H1 (cell line): Measurements from ENCODE around the gene TIGD1. TPM values are rescaled to one million over a fixed set of nuclear protein-coding genes. Genes with fewer than 3 reads are reported as not detected.

Experiments
- CTCF ChIA-PET: fragments of 300-600 bp; sonication (Branson Sonifier 250); formaldehyde crosslinking; loops from one replicate; lab custom pipeline; 2021; ENCODE audit not compliant: partially characterized antibody; lab: Charles Lee
- POLR2A ChIA-PET: fragments of 300-600 bp; sonication (Branson Sonifier 250); formaldehyde crosslinking; loops from one replicate; lab custom pipeline; 2021; ENCODE audit warnings: inconsistent platforms; ENCODE audit not compliant: partially characterized antibody; lab: Charles Lee
- DNase-seq, 2 experiments: peaks; one replicate each; pipeline versions ENCODE4 v3.0.0 to v3.0.0-alpha.2; 2010 to 2022; ENCODE audit warnings: low spot score in 2 of 2, low read depth in 1 of 2, mixed read lengths in 1 of 2
- FAIRE-seq: peaks from 2 replicates; lab custom pipeline; 2011; peaks lifted over from hg19 to GRCh38; lab: Jason Lieb, UNC
- H2AFZ ChIP-seq: 2 replicates; pipeline ENCODE4 v1.8.1; 2012; ENCODE audit warnings: low read length, inconsistent platforms
- H2AK5ac ChIP-seq: 2 replicates; pipeline ENCODE4 v1.6.1; 2013; ENCODE audit warnings: low read depth, low read length
- H2BK120ac ChIP-seq: replicated peaks from 2 replicates; pipeline ENCODE3; 2013; ENCODE audit warnings: low read depth, low read length, inconsistent platforms
- H2BK12ac ChIP-seq: 2 replicates; pipeline ENCODE4 v1.6.1; 2013; ENCODE audit warnings: low read depth, low read length
- H2BK15ac ChIP-seq: 2 replicates; pipeline ENCODE4 v1.6.1; 2013; ENCODE audit warnings: low read length
- H2BK20ac ChIP-seq: 2 replicates; pipeline ENCODE4 v1.6.1; 2013; ENCODE audit warnings: low read length
- H2BK5ac ChIP-seq: 2 replicates; pipeline ENCODE4 v1.6.1; 2013; ENCODE audit warnings: low read depth, low read length
- H3K14ac ChIP-seq: 2 replicates; pipeline ENCODE4 v1.6.1; 2013; ENCODE audit warnings: inconsistent platforms; ENCODE audit not compliant: insufficient read length
- H3K18ac ChIP-seq: 2 replicates; pipeline ENCODE4 v1.6.1; 2013; ENCODE audit warnings: low read length; ENCODE audit errors: extremely low read depth
- H3K23ac ChIP-seq: 2 replicates; pipeline ENCODE4 v1.6.1; 2013; ENCODE audit warnings: inconsistent platforms; ENCODE audit not compliant: insufficient read length
- H3K23me2 ChIP-seq: 2 replicates; pipeline ENCODE4 v1.6.1; 2013; ENCODE audit warnings: low read depth, low read length
- H3K27ac ChIP-seq: 2 replicates; pipeline ENCODE4 v1.6.1; 2011; ENCODE audit warnings: low read depth, low read length, inconsistent platforms
- H3K27me3 ChIP-seq, 4 experiments: replicated peaks in 1 of 4; 1 replicate in 1 of 4; 2 replicates in 3 of 4; pipeline versions ENCODE4 v1.6.1 to v1.8.1; 2011 to 2013; ENCODE audit warnings: low read length in 3 of 4, mild to moderate bottlenecking in 3 of 4, inconsistent platforms in 2 of 4, mixed read lengths in 2 of 4, moderate library complexity in 1 of 4; ENCODE audit not compliant: control insufficient read depth in 3 of 4, insufficient read depth in 3 of 4; ENCODE audit errors: extremely low read depth in 1 of 4
- H3K36me3 ChIP-seq, 4 experiments: 2 replicates each; pipeline versions ENCODE4 v1.6.1 to v1.8.1; 2011 to 2013; ENCODE audit warnings: mild to moderate bottlenecking in 4 of 4, low read length in 3 of 4, moderate library complexity in 2 of 4, control low read depth in 1 of 4, inconsistent platforms in 1 of 4; ENCODE audit not compliant: insufficient read depth in 4 of 4, control insufficient read depth in 2 of 4
- H3K4ac ChIP-seq: replicated peaks from 2 replicates; pipeline ENCODE3; 2013; ENCODE audit warnings: low read length, low read depth, mixed read lengths, inconsistent platforms; ENCODE audit not compliant: insufficient read length
- H3K4me1 ChIP-seq, 4 experiments: replicated peaks in 1 of 4; 1 replicate in 1 of 4; 2 replicates in 3 of 4; pipeline versions ENCODE4 v1.6.1 to v1.8.1; 2011 to 2013; ENCODE audit warnings: low read length in 3 of 4, inconsistent platforms in 2 of 4, mixed read lengths in 1 of 4; ENCODE audit not compliant: insufficient read depth in 4 of 4, control insufficient read depth in 3 of 4
- H3K4me2 ChIP-seq, 2 experiments: 2 replicates each; pipeline versions ENCODE4 v1.6.1 to v1.8.1; 2011 to 2013; ENCODE audit warnings: low read depth in 2 of 2, low read length in 2 of 2, control low read depth in 1 of 2, inconsistent platforms in 1 of 2, mild to moderate bottlenecking in 1 of 2; ENCODE audit not compliant: insufficient read depth in 1 of 2
- H3K4me3 ChIP-seq, 4 experiments: fragments of 200-600, 300-600 bp in 1 of 4; sonication (generic), shearing (Covaris generic), sonication (Bioruptor Twin) in 1 of 4; 2 replicates each; pipeline versions ENCODE4 v1.5.1 to v1.8.1; 2011 to 2016; ENCODE audit warnings: low read length in 4 of 4, low read depth in 3 of 4, control low read depth in 2 of 4, inconsistent platforms in 2 of 4, mild to moderate bottlenecking in 2 of 4, mixed read lengths in 1 of 4, moderate library complexity in 1 of 4; ENCODE audit not compliant: insufficient read depth in 2 of 4; ENCODE audit errors: extremely low read depth in 1 of 4
- H3K56ac ChIP-seq: replicated peaks from 2 replicates; pipeline ENCODE3; 2013; ENCODE audit warnings: low read depth, mild to moderate bottlenecking, mixed read lengths, low read length, inconsistent platforms; ENCODE audit not compliant: insufficient read length
- H3K79me1 ChIP-seq: 2 replicates; pipeline ENCODE4 v1.6.1; 2013; ENCODE audit warnings: low read depth, low read length, control low read depth
- H3K79me2 ChIP-seq, 2 experiments: 2 replicates each; pipeline versions ENCODE4 v1.6.1 to v1.8.1; 2012 to 2013; ENCODE audit warnings: low read length in 2 of 2, mild to moderate bottlenecking in 2 of 2, inconsistent platforms in 1 of 2; ENCODE audit not compliant: insufficient read depth in 2 of 2, control insufficient read depth in 1 of 2
- H3K9ac ChIP-seq, 4 experiments: replicated peaks in 1 of 4; 1 replicate in 1 of 4; 2 replicates in 3 of 4; pipeline versions ENCODE4 v1.6.1 to v1.8.1; 2011 to 2013; ENCODE audit warnings: low read depth in 3 of 4, low read length in 3 of 4, control low read depth in 2 of 4, mild to moderate bottlenecking in 2 of 4, moderate library complexity in 2 of 4, inconsistent platforms in 1 of 4; ENCODE audit errors: extremely low read depth in 1 of 4
- H3K9me3 ChIP-seq, 2 experiments: 2 replicates each; pipeline versions ENCODE4 v1.6.1 to v1.8.1; 2012 to 2013; ENCODE audit warnings: mild to moderate bottlenecking in 2 of 2, moderate library complexity in 2 of 2, control low read depth in 1 of 2, inconsistent platforms in 1 of 2, low read depth in 1 of 2, low read length in 1 of 2, mixed read lengths in 1 of 2; ENCODE audit not compliant: insufficient read depth in 2 of 2
- H4K20me1 ChIP-seq, 2 experiments: replicated peaks in 1 of 2; 2 replicates each; pipeline versions ENCODE3 to v1.8.1; 2011 to 2013; ENCODE audit warnings: inconsistent platforms in 2 of 2, low read length in 2 of 2, mild to moderate bottlenecking in 1 of 2; ENCODE audit not compliant: insufficient read depth in 2 of 2, control insufficient read depth in 1 of 2
- H4K5ac ChIP-seq: 2 replicates; pipeline ENCODE4 v1.6.1; 2013; ENCODE audit warnings: low read length, low read depth, mixed read lengths, inconsistent platforms; ENCODE audit not compliant: insufficient read length
- H4K8ac ChIP-seq: 2 replicates; pipeline ENCODE4 v1.8.0; 2013; ENCODE audit warnings: mild to moderate bottlenecking, moderate library complexity, low read length, inconsistent platforms; ENCODE audit not compliant: insufficient read depth; ENCODE audit errors: extremely low read depth
- H4K91ac ChIP-seq: replicated peaks from 2 replicates; pipeline ENCODE3; 2013; ENCODE audit warnings: low read length, mixed read lengths, inconsistent platforms; ENCODE audit not compliant: insufficient read length
- ASH2L ChIP-seq: fragments of 200-600, 300-600 bp; sonication (generic); IDR thresholded peaks from one replicate; pipeline ENCODE4 v1.7.1; 2017; ENCODE audit warnings: low read length
- CTCF ChIP-seq, 3 experiments: IDR thresholded peaks; 1 replicate in 2 of 3; 2 replicates in 1 of 3; pipeline versions ENCODE4 v1.5.1 to v1.6.1; 2011; ENCODE audit warnings: low read length in 3 of 3, mild to moderate bottlenecking in 3 of 3, inconsistent platforms in 2 of 3, low read depth in 1 of 3, moderate library complexity in 1 of 3; ENCODE audit not compliant: insufficient read depth in 1 of 3; ENCODE audit errors: control extremely low read depth in 1 of 3
- E2F6 ChIP-seq: IDR thresholded peaks from 2 replicates; pipeline ENCODE4 v1.6.1; 2012; ENCODE audit warnings: inconsistent platforms
- HDAC6 ChIP-seq: IDR thresholded peaks from one replicate; pipeline ENCODE4 v1.7.1; 2012; ENCODE audit warnings: low read depth, mild to moderate bottlenecking, inconsistent platforms, low read length, moderate library complexity
- JUND ChIP-seq: IDR thresholded peaks from 2 replicates; pipeline ENCODE4 v1.6.1; 2011; ENCODE audit warnings: mild to moderate bottlenecking, improper control_type of control experiment, low read length
- KDM4A ChIP-seq: IDR thresholded peaks from one replicate; pipeline ENCODE4 v1.7.1; 2012; ENCODE audit warnings: low read depth, mild to moderate bottlenecking, moderate library complexity, low read length, inconsistent platforms; ENCODE audit not compliant: severe bottlenecking
- PHF8 ChIP-seq: fragments of 200-600 bp; sonication (generic); conservative IDR thresholded peaks from 2 replicates; pipeline ENCODE4 v1.7.1; 2012; ENCODE audit warnings: low read depth, mild to moderate bottlenecking, inconsistent platforms, low read length, moderate library complexity
- SIRT6 ChIP-seq: IDR thresholded peaks from one replicate; pipeline ENCODE4 v1.7.1; 2012; ENCODE audit warnings: low read length, inconsistent platforms
- WGBS, 2 experiments: shearing (Covaris generic) in 1 of 2; methylation state at CpG; one replicate each; pipeline versions ENCODE4 v1.1.6 to v1.1.7; 2013 to 2015; ENCODE audit warnings: low lambda C conversion rate in 2 of 2, mixed read lengths in 2 of 2, inconsistent platforms in 1 of 2, low coverage in 1 of 2, missing lambda C conversion rate in 1 of 2; ENCODE audit not compliant: insufficient replicate concordance in 2 of 2, insufficient coverage in 1 of 2, insufficient read length in 1 of 2; ENCODE audit errors: extremely low coverage in 1 of 2, missing lambda C conversion rate in 1 of 2; 5-methylcytosine and 5-hydroxymethylcytosine counted together
- polyA plus RNA-seq, 7 experiments: library from polyadenylated mRNA; depleted of rRNA in 3 of 7; stranded (reverse) in 5 of 7; unstranded in 2 of 7; fragments of >200 nt in 5 of 7; fragments of 200-250 nt in 2 of 7; gene quantifications; 1 replicate in 5 of 7; 2 replicates in 1 of 7; 4 replicates in 1 of 7; pipeline versions ENCODE4 v1.2.1 to v1.2.3, GENCODE V29; 2011 to 2013; ENCODE audit warnings: missing spikeins in 2 of 7, mixed read lengths in 2 of 7
- total RNA-seq: library from RNA; stranded (reverse); fragmentation: NEBNext Ultra II Directional; extraction: Animal tissue kit (Norgen Biotek cat#: 25700); gene quantifications from 2 replicates; pipeline ENCODE4 v1.2.1, GENCODE V29; 2021

TIGD1 gene
- total and polyA plus RNA-seq, 2 of the 8 experiments (the other 6 are each of a cell fraction or from before 2014, with no cell fraction given), result 4.7 to 8.3 TPM

DNA sequence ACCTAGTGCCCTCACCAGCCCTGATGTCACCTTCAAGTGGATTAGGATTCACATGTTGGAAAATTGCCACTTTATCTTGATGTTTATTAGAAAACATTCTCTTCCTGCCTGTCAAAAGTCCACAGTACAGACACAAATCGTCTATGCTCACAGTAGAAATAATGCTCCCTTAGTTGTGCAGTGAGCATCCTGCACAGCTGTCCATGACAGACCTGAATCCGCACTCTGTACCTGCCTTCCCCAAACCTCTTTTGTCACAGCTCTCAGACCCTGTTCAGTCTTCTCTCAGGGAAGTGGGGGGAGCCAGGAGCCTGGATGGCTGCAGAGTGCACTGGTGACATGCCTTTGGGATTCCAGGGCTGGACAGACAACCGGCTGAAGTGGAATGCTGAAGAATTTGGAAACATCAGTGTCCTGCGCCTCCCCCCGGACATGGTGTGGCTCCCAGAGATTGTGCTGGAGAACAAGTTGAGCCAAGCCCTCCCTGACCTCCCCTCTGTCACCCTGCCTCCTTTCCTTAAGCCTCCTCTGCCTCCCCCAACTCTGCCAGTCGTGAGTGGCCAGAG lies 22.4 kb downstream of the TIGD1 start:
- H2BK12ac ChIP-seq, result 0 out of 2 replicates have a peak overlapping the region, but pooled peaks have one; percentile 27
- H2BK20ac ChIP-seq, result peak overlapping the region; percentile 48; the same call in 1 of the 2 replicates
- no peak overlapping the region for H3K4me2 ChIP-seq
- no peak overlapping the region for H4K91ac ChIP-seq
- WGBS, 2 experiments, result 88% methylated on average over 6 of the region's 6 CpGs; no CpG with 5 or more reads in 1 of the 2 experiments
- H3K14ac ChIP-seq, result no peak overlapping the region
- no peak overlapping the region for H2BK120ac ChIP-seq
- FAIRE-seq (no peak), DNase-seq (no peak)
- H3K36me3 ChIP-seq, result no peaks in the 10 kb centered on the region
- H3K9me3 ChIP-seq, result no peaks in the 10 kb centered on the region
- no peak overlapping the region for H3K4me3 ChIP-seq
- H3K23ac ChIP-seq, result no peak overlapping the region
- peaks cover 3% of the 10 kb centered on the region in 2 experiments for H4K20me1 ChIP-seq
- peaks cover 0 to 15% (median 10%) of the 10 kb centered on the region in 4 experiments; a peak in 6 of 7 replicates for H3K4me1 ChIP-seq
- H3K79me2 ChIP-seq, result no peaks in the 10 kb centered on the region
- no peak overlapping the region for H4K8ac ChIP-seq
- H3K56ac ChIP-seq, result no peak overlapping the region
- no peaks in the 10 kb centered on the region for H3K79me1 ChIP-seq
- no peak overlapping the region; the same call in 1 of the 2 replicates for H2BK15ac ChIP-seq
- H4K5ac ChIP-seq, result no peak overlapping the region
- ChIA-PET CTCF (interaction anchor here (1.2 to 3.2 kb wide), 4 partner anchors 10 to 55 kb away, joined by 3 to 21 read pairs (median 4); no protein-coding TSS in a partner anchor), POLR2A (interaction anchor here (0.9 to 2.1 kb wide), 4 partner anchors 8 to 21 kb away, joined by 3 to 5 read pairs (median 4); partner anchors contain the start of genes CHRNG and PRSS56)
- no peak overlapping the region for H2BK5ac ChIP-seq
- no peak overlapping the region for H3K27ac ChIP-seq
- H3K23me2 ChIP-seq, result peaks cover 6% of the 10 kb centered on the region; the same call in 1 of the 2 replicates
- H3K4ac ChIP-seq, result no peak overlapping the region
- H3K9ac ChIP-seq, result no peak overlapping the region
- H3K18ac ChIP-seq, result no peak overlapping the region
- H2AFZ ChIP-seq, result no peak overlapping the region
- H2AK5ac ChIP-seq, result 0 out of 2 replicates have a peak overlapping the region, but pooled peaks have one; percentile 82
- peaks cover 10 to 25% (median 16%) of the 10 kb centered on the region in 4 experiments for H3K27me3 ChIP-seq
- TF ChIP-seq KDM4A, result no peak
- TF ChIP-seq SIRT6, result no peak
- TF ChIP-seq ASH2L, result no peak
- TF ChIP-seq HDAC6, result no peak
- TF ChIP-seq PHF8, result no peak
- no peak for TF ChIP-seq JUND
- no peak for TF ChIP-seq E2F6
- TF ChIP-seq CTCF (IDR thresholded peaks at IDR 0.05; ENCODE audit: control extremely low read depth in 1 of 3, insufficient read depth in 1 of 3, low read depth in 1 of 3, low read length in 3 of 3), result no peak
